HG03460 (cell line): ENCODE measurements around the gene FNDC3A.
"Not testable (repeated sequence)": the region's sequence is repeated elsewhere in the genome, so short reads cannot be mapped to it uniquely, and the experiment has no call there.

Experiments used
- ATAC-seq: cut with Tn5 transposase; IDR thresholded peaks from one replicate; pipeline ENCODE4 v1.9.1; 2021; ENCODE audit not compliant: unreplicated experiment

The FNDC3A gene

DNA sequence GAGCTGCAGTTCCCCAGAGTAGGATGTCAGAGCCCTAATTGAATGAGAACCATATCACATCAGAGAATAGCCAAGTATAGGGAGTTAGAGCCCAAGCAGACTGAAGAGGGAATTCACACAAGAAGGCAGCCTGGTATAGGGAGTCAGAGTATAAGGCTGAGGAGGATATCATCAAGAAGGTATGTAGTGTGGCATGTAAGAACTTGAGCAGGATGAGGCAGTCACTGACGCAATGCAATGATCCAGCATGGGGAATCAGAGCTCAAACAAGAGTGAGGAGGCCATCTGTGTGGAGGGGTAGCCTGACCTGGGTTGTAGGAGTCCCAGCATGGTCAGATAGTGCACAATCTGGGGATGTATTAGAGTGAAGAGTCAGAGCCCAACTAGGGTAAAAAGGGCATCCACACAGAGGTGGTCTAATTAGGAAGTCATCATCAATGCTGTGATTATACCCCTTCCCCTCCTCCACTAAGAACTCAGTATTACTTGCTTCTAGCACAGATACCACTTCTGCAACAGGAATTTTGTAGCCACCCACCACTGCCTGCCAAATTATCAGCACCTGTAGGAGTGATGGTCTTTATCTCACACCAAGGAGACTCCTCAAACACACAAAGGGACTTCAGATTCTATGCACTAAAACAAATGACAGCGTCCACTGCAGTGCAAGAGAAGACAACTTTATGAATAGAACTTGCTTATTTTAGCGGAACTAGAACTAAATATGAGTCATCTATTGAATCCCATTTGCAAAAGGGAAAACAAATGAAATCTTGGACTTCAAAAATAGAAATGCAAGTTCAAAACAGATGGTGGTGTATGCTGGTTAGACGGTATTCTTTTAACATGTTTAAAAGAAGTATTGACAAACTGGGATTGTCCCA, 107.2 kb downstream of the FNDC3A start:
- no peak for ATAC-seq

DNA sequence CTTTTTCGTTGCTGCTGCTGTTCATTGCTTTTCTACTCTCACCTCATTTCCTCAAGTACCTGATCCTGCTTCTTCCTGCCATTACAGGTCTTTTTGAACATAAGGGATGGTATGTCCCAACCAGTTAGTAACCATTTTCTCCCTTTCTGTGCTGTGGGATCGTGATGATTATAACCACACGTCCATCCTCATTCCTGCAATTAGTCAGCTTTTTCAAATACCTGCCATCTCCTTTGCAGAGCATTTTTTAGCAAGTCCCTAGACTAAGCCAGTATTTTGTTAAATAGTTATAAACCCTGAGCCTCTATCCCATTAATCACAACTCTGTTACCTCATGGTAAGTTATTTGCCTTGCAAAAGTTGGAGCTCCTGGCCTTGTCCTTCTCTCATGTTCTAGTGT, 109.2 kb downstream of the FNDC3A start:
- no peak for ATAC-seq

- ATAC-seq: no peak
Measured at GRCh38 chr13:49086722-49087121, 111.0 kb downstream of the FNDC3A start.

GRCh38 chr13:49093376-49093775, 117.7 kb downstream of the FNDC3A start:
- no peak for ATAC-seq

DNA sequence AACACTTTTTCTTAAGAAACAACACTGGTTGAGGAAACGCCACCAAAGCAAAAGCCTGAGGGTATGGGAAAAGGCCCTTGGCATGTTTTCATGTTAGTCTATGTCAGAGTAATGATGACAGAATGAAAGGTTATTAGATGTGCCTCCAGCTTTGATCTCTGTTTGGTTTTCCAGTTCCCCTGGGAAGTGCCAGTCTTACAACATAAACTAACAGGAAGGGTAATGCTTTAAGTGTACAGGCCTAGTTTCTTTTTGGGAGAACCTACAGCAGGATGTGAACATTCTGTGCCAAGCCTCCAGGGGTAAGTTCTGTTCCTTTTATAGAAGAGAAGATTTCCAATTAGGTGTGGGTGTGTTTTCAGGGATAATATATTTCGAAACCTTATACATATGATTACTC, 121.7 kb downstream of the FNDC3A start:
- ATAC-seq: no peak

- no peak for ATAC-seq
Measured at GRCh38 chr13:49098198-49098597, 122.5 kb downstream of the FNDC3A start.

- no peak for ATAC-seq
Measured at GRCh38 chr13:49098771-49099512, 123.2 kb downstream of the FNDC3A start.

- no peak for ATAC-seq
Measured at GRCh38 chr13:49099513-49099877, 123.8 kb downstream of the FNDC3A start.

DNA sequence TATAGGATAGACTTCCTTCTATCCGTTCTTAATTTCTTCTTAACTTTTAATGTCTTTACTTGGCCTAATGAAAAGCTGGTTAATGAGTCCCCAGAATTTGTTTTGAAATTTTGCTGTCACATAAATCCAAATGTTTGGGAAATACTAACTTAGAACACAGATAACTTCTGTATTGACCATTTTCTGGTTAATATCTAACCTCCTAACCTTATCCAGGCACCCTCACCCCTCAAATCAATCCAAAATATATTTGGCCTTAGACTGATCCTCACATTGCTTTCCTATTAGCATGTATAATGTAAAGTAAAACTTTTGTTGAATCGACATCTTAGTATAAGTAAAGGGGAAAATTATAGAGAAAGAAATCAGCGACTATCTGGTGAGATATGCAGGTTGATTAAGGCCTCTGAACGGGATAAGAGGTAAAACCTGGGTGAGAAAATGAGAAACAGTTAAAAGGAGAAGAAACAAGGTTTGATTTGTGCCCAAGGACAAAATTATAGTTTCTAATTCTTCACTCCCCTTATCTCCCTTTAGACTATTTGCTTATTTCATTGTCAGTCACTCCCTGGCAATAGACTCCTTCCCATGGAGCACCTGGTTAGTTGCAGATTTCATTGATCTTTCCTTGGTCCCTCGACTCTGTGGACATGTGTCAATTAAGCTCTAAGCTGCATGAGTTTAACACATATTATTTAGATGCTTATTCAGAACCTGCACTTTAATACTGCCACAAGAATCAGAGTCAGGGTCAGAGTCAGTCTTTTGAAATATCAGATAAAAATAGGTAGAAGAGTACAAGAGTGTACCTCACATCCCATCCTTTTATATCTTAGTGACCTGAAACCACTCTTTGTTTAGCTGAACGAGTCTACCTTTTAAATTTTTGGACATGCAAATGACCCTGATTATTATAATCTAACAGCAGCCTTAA, 125.2 kb downstream of the FNDC3A start:
- ATAC-seq: no peak

DNA sequence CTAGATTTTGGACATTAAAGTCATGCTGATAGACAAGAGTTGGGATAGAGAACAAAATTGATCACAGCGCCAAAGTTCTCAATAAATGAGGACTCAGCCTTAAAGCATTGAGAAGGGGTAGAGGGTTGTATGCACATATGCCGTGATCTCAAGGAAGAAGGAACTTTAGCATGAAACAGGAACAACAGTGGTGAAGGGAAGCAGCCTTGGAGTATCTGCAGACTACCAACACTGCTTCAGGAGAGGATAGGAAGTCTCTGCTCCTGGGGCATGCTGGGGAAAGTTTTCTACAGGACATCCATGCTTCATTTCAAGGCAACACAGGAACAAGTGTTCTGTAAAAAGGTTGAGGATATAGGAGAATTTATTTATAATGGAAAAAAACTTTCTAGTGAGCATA, 132.5 kb downstream of the FNDC3A start:
- ATAC-seq: no peak

GRCh38 chr13:49110122-49110912, 134.6 kb downstream of the FNDC3A start:
- ATAC-seq: no peak

DNA sequence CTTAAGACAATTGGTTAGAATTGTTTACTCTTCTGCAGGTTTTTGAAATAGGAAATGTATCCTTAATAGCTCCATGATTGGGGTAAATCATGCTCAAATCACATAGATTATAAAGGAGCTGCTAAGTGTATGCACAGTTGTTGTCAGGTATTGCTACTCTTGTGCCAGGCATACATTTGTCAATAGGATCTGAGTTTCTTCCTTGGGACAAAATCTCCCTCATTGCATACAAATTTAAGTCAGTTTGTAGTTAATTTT, 135.1 kb downstream of the FNDC3A start:
- no peak for ATAC-seq

GRCh38 chr13:49112782-49113525, 137.2 kb downstream of the FNDC3A start:
- no peak for ATAC-seq

GRCh38 chr13:49113526-49114286, 138.0 kb downstream of the FNDC3A start:
- no peak for ATAC-seq

GRCh38 chr13:49116873-49117272, 141.2 kb downstream of the FNDC3A start:
- ATAC-seq: no peak

DNA sequence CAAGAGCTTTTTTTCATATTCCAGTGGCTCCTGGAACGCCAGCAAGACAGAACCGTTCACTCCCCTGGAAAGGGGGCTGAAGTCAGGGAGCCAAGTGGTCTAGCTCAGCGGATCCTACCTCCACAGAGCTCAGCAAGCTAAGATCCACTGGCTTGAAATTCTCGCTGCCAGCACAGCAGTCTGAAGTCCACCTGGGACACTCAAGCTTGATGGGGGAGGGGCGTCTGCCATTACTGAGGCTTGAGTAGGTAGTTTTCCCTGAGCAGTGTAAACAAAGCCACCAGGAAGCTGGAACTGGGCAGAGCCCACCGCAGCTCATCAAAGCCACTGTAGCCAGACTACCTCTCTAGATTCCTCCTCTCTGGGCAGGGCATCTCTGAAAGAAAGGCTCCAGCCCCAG, 142.7 kb downstream of the FNDC3A start:
- not testable (repeated sequence) for ATAC-seq

DNA sequence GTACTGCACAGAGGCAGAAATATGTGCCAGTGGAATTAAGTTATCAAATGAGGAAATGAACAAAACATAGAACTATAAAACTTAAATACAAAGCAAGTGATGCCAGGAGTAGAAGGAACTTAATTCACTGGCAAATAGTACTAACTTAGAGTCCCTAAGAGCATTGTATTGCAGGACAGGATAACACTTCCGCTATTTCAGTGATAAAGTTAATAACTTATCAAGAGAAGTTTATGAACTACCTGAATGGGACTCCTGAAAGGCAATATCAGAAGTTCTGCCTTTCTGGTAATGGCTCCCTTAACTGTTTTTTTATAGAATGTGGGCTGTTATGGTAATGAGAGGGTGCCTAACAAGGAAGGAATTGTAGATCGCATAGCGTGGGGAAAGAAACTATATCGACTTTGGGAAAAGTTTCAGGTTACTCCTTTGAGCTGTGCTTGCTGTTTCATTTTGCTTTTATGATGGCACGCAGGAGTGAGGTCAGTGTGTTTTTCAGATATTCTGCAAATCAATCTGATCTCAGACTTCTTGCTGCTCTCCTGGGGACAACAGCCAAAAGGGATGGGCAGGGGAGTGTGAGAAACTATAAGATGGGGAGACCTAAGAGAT, 149.1 kb downstream of the FNDC3A start:
- ATAC-seq: no peak

GRCh38 chr13:49125964-49126524, 150.3 kb downstream of the FNDC3A start:
- no peak for ATAC-seq
